Gastrocnemius medialis (tissue), 4 donors: ENCODE results near the gene TAT.

ENCODE experiments used
- POLR2A ChIP-seq, 2 donors: fragments of 450-650 bp; IDR thresholded peaks; one replicate each; pipeline ENCODE4 v1.6.1; 2017; ENCODE audit warnings: antibody characterized with exemption in 2 of 2, mild to moderate bottlenecking in 2 of 2, moderate library complexity in 2 of 2
- TF ChIP-seq, protein P1 (sequence below), 5 experiments: fragments of 450-650 bp in 3 of 5; fragments of 200-600 bp in 2 of 5; sonication (generic) in 2 of 5; IDR thresholded peaks in 4 of 5; conservative IDR thresholded peaks in 1 of 5; 1 replicate in 4 of 5; 2 replicates in 1 of 5; pipeline ENCODE4 v1.5.1; 2016 to 2019; ENCODE audit warnings: antibody characterized with exemption in 5 of 5, mild to moderate bottlenecking in 3 of 5, moderate library complexity in 3 of 5

DNA sequence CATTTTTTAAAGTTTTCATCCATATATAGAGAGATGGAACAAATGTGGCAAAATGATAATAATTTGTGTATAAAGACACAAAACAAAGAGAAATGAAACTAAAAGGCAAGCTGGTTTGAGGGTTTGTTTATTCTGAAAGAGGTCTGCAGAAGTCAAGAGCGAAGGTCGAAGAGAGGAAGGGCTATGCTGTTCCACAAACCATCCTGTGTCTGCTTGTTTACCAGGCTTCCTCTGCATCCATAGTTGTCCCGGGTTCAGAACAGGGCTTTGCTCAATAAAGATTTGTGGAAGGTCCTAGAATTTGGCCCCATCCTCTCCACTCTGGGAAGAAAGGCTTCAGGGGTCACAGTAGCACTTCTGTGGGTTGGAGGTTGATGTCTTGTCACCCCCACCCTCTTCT is 46.7 kb upstream of the TAT start:
- TF ChIP-seq, protein P1, sequence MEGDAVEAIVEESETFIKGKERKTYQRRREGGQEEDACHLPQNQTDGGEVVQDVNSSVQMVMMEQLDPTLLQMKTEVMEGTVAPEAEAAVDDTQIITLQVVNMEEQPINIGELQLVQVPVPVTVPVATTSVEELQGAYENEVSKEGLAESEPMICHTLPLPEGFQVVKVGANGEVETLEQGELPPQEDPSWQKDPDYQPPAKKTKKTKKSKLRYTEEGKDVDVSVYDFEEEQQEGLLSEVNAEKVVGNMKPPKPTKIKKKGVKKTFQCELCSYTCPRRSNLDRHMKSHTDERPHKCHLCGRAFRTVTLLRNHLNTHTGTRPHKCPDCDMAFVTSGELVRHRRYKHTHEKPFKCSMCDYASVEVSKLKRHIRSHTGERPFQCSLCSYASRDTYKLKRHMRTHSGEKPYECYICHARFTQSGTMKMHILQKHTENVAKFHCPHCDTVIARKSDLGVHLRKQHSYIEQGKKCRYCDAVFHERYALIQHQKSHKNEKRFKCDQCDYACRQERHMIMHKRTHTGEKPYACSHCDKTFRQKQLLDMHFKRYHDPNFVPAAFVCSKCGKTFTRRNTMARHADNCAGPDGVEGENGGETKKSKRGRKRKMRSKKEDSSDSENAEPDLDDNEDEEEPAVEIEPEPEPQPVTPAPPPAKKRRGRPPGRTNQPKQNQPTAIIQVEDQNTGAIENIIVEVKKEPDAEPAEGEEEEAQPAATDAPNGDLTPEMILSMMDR (IDR thresholded peaks at IDR 0.05 in 4 of 5, conservative IDR thresholded peaks at IDR 0.05 in 1 of 5) = no peak
- TF ChIP-seq POLR2A (IDR thresholded peaks at IDR 0.05) = no peak
